ENCODE measurements around the gene HOXC5.

The HOXC5 gene

DNA sequence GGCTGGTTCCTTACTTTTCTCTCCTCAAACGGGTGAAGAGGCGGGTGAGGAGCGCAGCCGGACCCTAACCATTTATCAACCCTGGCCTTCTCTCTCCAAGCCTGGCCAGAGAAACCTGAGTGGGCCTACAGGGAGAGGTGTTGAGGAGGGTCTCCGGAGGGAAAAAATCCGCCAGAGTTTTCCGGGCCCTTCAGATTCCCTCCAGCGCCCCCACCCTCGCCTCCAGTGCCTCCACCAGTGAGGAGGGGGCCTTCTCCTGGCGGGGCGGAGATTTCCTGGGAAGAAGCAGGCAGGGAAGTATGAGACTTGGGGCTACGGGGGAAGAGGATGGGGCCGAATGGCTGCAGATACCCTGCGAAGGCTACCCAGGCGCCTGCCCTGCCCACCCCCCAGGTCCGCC is 1.4 kb upstream of the HOXC5 start:
- POLR2A ChIA-PET (ENCODE audit: low non-redundant PET), result no interaction called here
- TF ChIP-seq, protein P1, sequence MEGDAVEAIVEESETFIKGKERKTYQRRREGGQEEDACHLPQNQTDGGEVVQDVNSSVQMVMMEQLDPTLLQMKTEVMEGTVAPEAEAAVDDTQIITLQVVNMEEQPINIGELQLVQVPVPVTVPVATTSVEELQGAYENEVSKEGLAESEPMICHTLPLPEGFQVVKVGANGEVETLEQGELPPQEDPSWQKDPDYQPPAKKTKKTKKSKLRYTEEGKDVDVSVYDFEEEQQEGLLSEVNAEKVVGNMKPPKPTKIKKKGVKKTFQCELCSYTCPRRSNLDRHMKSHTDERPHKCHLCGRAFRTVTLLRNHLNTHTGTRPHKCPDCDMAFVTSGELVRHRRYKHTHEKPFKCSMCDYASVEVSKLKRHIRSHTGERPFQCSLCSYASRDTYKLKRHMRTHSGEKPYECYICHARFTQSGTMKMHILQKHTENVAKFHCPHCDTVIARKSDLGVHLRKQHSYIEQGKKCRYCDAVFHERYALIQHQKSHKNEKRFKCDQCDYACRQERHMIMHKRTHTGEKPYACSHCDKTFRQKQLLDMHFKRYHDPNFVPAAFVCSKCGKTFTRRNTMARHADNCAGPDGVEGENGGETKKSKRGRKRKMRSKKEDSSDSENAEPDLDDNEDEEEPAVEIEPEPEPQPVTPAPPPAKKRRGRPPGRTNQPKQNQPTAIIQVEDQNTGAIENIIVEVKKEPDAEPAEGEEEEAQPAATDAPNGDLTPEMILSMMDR (conservative IDR thresholded peaks at IDR 0.05; ENCODE audit: low read depth), result no peak
- H3K27ac ChIP-seq, result no peak overlapping the region
- CTCF ChIA-PET, result interaction anchor here (1.0 to 2.9 kb wide), 4 partner anchors 44 to 177 kb away, joined by 3 to 28 read pairs (median 13); no protein-coding TSS in a partner anchor
- no peak for DNase-seq (ENCODE audit: low spot score)

DNA sequence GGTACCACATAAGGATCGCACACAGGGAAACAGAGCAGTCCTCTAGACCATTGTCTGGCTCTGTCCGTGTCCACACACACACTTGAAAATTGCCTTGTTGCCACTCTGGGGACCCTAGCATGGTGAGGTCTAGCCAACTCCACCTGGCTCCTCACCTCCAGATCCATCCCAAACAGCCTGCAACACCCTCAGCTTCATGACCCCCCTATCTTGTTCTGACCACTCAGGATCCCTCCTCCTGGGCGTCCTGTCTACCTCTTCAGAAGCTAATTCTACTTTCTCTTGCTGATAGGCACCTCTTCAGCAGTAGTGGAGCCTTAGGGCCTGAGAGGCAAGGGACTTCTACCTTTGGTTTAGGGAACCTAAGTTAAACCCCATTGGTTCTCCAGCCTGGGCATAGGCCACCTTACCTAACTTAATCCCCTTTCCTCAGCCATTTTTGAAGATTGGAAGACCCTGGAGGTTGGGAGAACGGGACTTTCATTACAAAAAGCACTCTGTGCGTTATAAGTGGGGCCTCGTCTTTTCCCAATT is 697 bp upstream of the HOXC5 start:
- POLR2A ChIA-PET (ENCODE audit: low non-redundant PET), result no interaction called here
- no peak overlapping the region for H3K27ac ChIP-seq

DNA sequence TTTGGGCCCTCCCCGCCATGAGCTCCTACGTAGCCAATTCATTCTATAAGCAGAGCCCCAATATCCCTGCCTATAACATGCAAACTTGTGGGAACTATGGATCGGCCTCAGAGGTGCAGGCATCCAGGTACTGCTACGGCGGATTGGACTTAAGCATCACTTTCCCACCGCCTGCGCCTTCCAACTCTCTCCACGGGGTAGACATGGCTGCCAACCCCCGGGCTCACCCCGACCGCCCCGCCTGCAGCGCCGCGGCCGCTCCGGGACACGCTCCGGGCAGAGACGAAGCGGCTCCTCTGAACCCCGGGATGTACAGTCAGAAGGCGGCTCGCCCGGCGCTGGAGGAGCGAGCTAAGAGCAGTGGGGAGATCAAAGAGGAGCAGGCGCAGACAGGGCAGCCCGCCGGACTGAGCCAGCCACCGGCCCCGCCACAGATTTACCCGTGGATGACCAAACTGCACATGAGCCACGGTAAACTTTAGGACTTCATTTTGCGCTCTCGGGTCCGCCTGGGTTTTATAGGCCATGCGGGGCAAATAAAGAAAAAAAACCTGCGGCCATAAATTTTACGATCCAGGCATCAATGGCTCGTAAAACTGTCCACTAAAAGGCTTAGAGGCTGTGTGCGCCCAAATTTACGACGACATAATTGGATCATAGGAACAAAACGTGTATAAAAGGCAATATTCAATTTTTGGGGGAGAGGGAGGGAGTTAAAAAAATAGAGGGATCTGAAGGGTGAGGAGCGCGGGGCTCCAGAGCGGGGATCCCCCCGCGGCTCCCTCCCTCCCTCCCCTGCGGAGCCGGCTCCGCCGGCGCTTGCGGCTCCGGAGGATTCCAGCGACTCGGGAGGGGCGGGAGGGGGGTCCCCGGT is 493 bp downstream of the HOXC5 start:
- POLR2A ChIA-PET (ENCODE audit: low non-redundant PET), result no interaction called here
- DNase-seq (ENCODE audit: low spot score), result no peak
- no peak overlapping the region for H3K27ac ChIP-seq
- TF ChIP-seq, protein P1 (conservative IDR thresholded peaks at IDR 0.05; ENCODE audit: low read depth), result no peak
- CTCF ChIA-PET, result interaction anchor here (0.6 to 2.9 kb wide), 13 partner anchors 9 to 275 kb away, joined by 3 to 28 read pairs (median 5); partner anchors contain the start of genes HOXC10 and HOXC8

More for the DNA sequence above, 697 bp upstream of the HOXC5 start:
- TF ChIP-seq, protein P1 (conservative IDR thresholded peaks at IDR 0.05; ENCODE audit: low read depth), result no peak
- CTCF ChIA-PET, result interaction anchor here (0.6 to 2.9 kb wide), 21 partner anchors 9 to 329 kb away, joined by 3 to 28 read pairs (median 4); partner anchors contain the start of genes HOXC10 and HOXC8
- no peak for DNase-seq (ENCODE audit: low spot score)

DNA sequence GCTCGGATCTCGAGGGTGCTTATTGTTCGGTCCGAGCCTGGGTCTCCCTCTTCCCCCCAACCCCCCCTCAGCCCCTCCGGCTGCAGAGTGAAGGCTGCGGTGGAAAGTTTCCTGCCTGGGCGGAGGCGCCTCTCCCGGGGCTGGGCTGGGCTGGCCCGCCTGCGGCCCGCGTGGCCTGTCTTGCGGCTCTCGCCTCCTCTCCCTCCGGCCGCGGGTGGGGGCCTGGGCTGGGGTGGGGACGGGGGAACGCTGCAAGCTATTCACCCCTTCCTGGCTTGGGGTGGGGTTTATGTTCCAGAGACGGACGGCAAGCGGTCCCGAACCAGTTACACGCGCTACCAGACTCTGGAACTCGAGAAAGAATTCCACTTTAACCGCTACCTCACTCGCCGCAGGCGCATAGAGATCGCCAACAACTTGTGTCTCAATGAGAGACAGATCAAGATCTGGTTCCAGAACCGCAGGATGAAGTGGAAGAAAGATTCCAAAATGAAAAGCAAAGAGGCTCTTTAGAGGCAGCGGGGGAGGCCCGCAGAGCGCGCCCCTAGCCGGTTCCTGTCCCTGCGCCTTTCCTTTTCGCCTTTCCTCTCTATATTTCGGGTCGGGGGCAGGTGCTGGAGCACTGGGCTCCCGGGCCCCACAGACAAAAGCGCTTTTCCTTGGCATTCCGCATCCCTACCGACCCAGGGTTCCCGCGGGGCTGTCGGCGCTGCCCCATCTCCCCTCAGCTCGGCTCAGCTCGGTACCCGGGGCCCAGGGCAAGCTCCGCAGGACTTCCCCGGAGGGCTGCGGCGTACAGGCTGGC is 1.3 kb downstream of the HOXC5 start:
- DNase-seq (ENCODE audit: low spot score), result no peak
- ChIA-PET CTCF (interaction anchor here (1.5 kb wide), 1 partner anchor 13 kb away, joined by 4 read pairs; no protein-coding TSS in a partner anchor), POLR2A (ENCODE audit: low non-redundant PET) (no interaction called here)
- TF ChIP-seq, protein P1 (conservative IDR thresholded peaks at IDR 0.05; ENCODE audit: low read depth), result no peak
- no peak overlapping the region for H3K27ac ChIP-seq

DNA sequence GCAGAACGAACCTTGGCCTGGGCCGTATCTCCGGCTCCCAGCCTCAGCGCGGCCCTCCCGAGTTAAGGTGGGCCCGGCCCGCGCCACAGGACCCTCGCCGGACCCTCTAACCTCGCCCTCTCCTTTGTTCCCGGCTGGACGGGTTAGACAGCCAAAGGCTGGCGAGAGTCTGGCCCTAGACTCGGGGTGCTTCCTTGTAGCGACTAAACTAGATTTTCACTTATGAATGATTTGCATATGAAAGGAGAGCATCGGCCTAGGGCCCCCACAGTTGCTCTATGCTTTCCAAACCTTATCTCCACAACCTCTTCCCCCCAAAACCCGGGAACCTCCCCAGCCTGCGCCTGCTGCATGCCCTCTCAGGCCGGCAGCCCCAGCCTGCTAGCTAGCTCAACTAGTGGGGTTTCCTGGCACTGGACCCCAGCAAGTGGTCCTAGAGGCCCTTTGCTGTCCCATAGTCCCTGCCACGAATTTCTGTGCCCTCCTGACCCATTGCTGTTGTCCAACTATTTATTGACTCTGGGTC is 2.0 kb downstream of the HOXC5 start:
- POLR2A ChIA-PET (ENCODE audit: low non-redundant PET), result no interaction called here
- H3K27ac ChIP-seq, result no peak overlapping the region
- DNase-seq (ENCODE audit: low spot score), result no peak
- TF ChIP-seq, protein P1 (conservative IDR thresholded peaks at IDR 0.05; ENCODE audit: low read depth), result no peak
- CTCF ChIA-PET, result interaction anchor here (0.6 to 1.5 kb wide), 2 partner anchors 13 to 92 kb away, joined by 3 to 4 read pairs; no protein-coding TSS in a partner anchor
